Left colon (tissue), 2 donors: Measurements from ENCODE around the gene AMY1C. TPM values are rescaled to one million over a fixed set of nuclear protein-coding genes. Genes with fewer than 3 reads are reported as not detected.
"Not testable (repeated sequence)": the region's sequence is repeated elsewhere in the genome, so short reads cannot be mapped to it uniquely, and the experiment has no call there.

ENCODE experiments used
- ATAC-seq: fragments of 200-7000 bp; cut with Tn5 transposase; one replicate; pipeline ENCODE4 v1.9.1; 2020; ENCODE audit warnings: mild to moderate bottlenecking, moderate library complexity
- DNase-seq, 2 donors: peaks; one replicate each; pipeline ENCODE4 v3.0.0-alpha.2; 2020
- intact Hi-C, 2 donors: fragments of 100-400 bp; cut with DNase I in 1 of 2; cut with micrococcal nuclease in 1 of 2; formaldehyde crosslinking; loops; one replicate each; pipeline versions ENCODE4 v1.11.2 to v1.14.0; 2022; cut with DNase I, micrococcal nuclease
- long read RNA-seq: library from polyadenylated mRNA; unstranded; transcript quantifications from one replicate; pipeline ENCODE4 v2.0.0, GENCODE V29; 2021
- total RNA-seq, 2 donors: library from RNA; stranded (reverse); fragmentation: NEBNext Ultra II Directional; extraction: Animal tissue kit (Norgen Biotek cat#: 25700); gene quantifications; one replicate each; pipeline ENCODE4 v1.2.1, GENCODE V29; 2021
- donor health status: DM: no; HTN: no; CAD: no.
- donor health status: DM: yes; HTN: yes; CAD: no.

The AMY1C gene
- total RNA-seq = not detected
- long read RNA-seq = 0 reads

DNA sequence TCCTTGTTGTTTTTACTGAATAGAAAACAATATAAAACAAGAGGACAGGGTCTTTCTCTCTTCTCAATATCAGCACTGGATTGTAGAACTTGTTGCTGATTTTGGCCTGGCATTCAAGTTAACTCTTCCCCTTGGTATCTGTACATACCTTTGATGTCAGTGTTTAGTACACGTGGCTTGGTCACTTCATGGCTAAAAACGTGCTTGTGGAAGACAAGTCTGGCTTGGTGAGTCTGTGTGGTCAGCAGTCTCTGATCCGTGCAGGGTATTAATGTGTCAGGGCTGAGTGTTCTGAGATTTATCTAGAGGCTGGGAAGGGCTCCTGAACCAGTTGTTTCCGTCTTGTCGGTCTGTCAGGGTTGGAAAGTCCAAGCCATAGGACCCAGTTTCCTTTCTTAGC, at the start of gene AMY1C:
TSS of gene AMY1C (plus strand) at position 301 of the 400 bp plus-strand sequence. CDS start 572 bp downstream, outside the sequence.
- intact Hi-C loops, DNase-seq, ATAC-seq: not testable (repeated sequence)

DNA sequence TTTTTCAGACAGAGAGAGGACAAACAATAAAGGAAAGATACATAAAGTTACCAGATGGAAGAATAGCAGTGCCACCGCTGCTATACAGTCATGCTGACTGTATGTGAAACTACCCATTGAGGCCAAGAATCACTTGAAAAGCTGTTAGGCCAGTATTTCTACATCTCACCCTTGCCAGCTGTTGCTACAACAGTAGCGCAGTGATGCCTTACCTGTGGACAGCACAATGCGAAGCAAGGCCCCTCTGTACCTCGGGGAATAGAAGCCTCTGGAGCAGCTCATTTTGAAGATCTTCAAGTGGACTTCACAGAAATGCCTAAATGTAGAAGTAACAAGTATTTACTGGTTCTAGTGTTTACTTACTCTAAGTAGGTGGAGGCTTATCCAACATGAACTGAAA, 49.0 kb upstream of the AMY1C start:
- ATAC-seq, intact Hi-C loops, DNase-seq: not testable (repeated sequence)

DNA sequence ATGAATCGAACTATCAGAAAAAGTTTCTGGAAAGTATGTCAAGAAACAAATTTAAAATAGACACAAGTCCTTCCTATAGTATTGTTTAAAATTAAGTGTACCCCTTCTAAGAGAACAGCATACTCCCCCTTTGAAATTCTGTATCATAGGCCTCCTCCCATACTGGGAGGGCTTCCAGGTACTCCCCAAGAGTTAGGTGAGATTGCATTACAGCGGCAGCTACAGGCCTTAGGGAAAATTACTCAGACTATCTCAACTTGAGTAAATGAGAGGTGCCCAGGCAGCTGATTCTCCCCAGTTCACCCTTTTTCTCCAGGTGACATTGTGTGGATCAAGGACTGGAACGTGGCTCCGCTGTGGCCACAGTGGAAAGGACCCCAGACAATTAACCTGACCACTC, 48.4 kb upstream of the AMY1C start:
- DNase-seq, ATAC-seq, intact Hi-C loops: not testable (repeated sequence)

DNA sequence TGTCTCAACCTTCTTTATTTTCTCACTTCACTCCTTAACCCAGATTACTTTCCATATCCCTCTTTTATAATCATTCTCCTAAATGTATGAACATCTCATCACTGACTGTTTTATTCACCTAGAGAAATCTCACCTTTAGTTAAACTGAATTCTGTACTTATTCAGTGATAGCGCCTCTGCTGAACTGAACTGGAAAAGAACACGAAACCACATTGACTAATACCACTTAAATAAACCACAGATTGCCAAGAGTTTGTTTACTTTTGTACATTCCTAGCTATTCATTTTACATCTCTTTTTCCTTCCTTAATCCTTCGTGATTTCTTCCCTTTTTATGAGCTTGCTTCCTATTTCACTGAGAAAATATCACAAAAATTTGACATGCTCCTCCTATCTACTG, 42.0 kb upstream of the AMY1C start:
- DNase-seq, intact Hi-C loops, ATAC-seq: not testable (repeated sequence)

DNA sequence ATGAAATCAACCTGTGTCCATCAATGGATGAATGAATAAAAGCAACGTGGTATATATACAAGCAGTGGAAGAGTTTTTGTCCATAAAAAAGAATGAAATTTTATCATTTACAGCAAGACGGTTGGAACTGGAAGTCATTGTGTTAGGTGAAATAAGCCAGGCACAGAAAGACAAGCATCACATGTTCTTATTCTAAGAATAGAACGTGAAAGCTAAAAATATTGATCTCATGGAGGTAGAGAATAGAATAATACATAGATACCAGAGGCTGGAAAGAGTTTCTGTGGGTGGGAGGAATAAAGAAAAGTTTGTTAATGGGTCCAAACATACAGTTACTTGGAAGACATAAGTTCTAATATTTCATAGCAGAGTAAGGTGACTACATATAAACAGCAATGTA, 39.3 kb upstream of the AMY1C start:
- intact Hi-C loops, ATAC-seq, DNase-seq: not testable (repeated sequence)

DNA sequence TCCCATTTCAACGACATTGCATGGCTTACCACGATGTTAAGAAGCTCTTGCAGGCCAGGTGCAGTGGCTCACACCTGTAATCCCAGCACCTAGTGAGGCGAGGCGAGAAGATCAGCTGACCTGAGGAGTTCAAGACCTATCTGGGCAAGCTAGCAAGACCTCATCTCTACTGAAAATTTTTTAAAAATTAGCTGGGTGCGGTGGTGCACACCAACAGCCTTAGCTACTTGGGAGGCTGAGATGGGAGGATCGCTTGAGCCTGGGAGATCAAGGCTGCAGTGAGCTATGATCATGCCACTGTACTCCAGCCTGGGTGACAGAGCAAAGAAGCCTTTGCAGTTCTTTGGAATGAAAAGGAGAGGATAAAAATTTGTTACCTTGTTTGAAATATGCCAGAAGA, 32.3 kb upstream of the AMY1C start:
- intact Hi-C loops, ATAC-seq, DNase-seq: not testable (repeated sequence)

DNA sequence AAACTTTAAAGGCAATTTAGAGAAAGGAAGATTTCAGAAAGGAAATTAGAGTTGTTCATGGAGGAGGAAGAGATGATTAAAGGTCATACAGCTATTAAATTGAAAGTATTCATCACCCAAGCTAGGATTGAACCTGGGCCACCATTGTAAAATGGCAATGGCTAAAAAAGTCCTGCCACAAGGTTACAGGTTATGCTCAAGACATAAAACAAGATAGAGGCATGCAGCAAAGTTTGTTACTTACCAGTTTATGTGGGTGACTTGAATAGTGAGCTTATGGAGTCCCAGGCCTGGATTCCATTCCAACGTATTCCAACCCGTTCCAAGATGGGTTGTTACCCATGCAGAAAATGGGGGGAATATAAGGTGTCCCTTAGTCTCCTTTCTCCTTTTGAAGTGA, 28.2 kb upstream of the AMY1C start:
- DNase-seq, intact Hi-C loops, ATAC-seq: not testable (repeated sequence)

DNA sequence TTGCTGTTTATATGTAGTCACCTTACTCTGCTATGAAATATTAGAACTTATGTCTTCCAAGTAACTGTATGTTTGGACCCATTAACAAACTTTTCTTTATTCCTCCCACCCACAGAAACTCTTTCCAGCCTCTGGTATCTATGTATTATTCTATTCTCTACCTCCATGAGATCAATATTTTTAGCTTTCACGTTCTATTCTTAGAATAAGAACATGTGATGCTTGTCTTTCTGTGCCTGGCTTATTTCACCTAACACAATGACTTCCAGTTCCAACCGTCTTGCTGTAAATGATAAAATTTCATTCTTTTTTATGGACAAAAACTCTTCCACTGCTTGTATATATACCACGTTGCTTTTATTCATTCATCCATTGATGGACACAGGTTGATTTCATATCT, 14.4 kb upstream of the AMY1C start:
- ATAC-seq, DNase-seq, intact Hi-C loops: not testable (repeated sequence)

DNA sequence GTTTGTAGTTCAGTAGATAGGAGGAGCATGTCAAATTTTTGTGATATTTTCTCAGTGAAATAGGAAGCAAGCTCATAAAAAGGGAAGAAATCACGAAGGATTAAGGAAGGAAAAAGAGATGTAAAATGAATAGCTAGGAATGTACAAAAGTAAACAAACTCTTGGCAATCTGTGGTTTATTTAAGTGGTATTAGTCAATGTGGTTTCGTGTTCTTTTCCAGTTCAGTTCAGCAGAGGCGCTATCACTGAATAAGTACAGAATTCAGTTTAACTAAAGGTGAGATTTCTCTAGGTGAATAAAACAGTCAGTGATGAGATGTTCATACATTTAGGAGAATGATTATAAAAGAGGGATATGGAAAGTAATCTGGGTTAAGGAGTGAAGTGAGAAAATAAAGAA, 11.7 kb upstream of the AMY1C start:
- intact Hi-C loops, DNase-seq, ATAC-seq: not testable (repeated sequence)

DNA sequence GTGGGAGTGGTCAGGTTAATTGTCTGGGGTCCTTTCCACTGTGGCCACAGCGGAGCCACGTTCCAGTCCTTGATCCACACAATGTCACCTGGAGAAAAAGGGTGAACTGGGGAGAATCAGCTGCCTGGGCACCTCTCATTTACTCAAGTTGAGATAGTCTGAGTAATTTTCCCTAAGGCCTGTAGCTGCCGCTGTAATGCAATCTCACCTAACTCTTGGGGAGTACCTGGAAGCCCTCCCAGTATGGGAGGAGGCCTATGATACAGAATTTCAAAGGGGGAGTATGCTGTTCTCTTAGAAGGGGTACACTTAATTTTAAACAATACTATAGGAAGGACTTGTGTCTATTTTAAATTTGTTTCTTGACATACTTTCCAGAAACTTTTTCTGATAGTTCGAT, 5.2 kb upstream of the AMY1C start:
- DNase-seq, intact Hi-C loops, ATAC-seq: not testable (repeated sequence)

DNA sequence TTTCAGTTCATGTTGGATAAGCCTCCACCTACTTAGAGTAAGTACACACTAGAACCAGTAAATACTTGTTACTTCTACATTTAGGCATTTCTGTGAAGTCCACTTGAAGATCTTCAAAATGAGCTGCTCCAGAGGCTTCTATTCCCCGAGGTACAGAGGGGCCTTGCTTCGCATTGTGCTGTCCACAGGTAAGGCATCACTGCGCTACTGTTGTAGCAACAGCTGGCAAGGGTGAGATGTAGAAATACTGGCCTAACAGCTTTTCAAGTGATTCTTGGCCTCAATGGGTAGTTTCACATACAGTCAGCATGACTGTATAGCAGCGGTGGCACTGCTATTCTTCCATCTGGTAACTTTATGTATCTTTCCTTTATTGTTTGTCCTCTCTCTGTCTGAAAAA, 4.7 kb upstream of the AMY1C start:
- DNase-seq, intact Hi-C loops, ATAC-seq: not testable (repeated sequence)

DNA sequence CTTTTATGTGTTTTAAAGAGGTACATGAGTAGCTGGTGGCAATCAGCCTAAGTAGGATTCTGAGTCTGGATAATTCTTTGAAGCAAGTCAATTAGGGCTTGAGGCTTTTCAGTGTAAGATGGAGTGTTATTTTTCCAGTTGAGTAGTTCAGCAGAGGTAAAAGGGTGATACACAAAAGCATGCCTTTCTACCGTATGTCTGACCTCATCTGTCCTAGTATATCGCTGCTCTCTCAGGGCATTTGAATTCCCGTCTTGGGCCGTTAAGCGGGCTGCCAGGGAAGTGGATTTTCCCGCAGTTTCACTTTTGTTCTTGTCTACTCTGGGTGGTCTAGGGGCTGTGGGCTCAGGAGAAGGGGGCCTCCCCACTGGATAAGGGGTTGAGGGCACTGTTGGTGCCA, 1.4 kb upstream of the AMY1C start:
- DNase-seq, intact Hi-C loops, ATAC-seq: not testable (repeated sequence)

DNA sequence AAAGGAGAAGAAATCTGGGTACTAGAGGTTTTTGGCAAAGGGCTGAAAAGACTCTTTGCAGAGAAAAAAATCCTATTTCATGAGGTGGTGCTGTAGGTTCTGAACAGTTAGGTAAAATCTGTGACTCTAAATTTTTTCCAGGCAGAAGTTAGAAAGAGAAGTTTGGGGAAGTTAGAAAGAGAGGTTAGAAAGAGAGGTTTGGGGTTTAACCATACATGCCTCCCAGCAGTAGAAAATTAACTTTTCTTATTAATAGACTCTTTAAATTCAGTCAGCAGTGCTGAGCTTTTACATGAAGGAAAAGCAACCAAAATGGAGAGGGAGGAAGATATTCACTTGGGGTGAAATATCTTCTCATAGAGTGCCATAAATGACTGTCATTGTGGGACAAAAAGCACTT, 12.2 kb downstream of the AMY1C start:
- no peak for ATAC-seq
- DNase-seq = no peak
- intact Hi-C loops = no loop called here

DNA sequence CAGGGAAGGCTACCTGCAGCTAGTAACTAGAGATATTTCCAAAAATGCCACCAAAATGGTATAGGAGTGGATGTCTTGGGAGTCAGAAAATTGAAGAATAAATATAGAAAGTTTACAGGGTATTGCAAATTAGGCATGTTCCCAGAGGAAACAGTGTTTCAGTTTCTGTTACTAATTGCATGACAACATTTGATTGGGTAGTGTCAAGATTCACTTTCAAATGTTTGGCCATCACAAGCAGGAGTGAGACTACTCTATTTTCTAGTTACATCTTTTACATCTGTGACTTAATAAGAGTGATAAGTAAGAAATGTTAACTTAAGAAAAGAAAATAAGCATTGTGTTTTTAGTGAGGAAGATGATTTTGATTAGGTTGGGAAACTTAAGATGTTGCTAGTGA, 30.2 kb downstream of the AMY1C start:
- intact Hi-C loops = no loop called here
- no peak for ATAC-seq
- DNase-seq = no peak

DNA sequence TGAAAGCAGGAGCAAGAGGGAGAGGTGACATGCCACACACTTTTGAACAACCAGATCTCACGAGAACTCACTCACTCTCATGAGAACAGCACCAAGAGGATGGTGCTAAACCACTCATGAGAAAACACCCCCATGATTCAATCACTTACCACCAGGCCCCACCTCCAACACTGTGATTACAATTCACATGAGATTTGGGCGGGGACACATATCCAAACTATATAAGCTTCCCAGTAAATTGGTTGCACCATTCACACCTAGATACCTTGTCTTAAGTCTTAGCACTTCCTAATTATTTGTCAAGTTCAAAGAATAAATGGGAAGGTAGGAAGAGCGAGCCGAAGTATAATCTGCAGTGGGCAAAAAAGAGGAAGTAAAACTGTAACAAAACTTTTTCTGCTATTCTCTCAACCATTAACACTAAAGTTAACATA, 34.3 kb downstream of the AMY1C start:
- intact Hi-C loops = no loop called here
- DNase-seq (no peak), ATAC-seq (no peak)

DNA sequence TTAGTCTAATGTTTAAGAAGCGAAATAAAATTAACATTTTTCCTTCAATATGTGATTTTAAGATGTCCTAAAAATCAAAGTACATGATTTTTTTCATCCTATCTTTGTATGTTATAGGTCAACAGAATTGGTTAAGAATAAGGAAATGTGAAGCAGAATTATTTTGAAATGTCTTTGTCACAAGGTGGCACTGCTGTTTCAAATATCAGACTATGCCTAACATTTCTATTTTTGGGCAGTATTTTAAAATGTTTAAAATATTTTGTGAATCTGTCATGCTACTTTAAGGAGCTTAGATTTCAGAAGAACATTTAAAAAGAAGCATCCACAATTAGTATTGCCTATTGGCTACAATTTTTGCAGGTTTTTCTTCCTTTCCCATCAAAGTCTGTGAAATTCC, 38.7 kb downstream of the AMY1C start:
- intact Hi-C loops = no loop called here
- DNase-seq (no peak), ATAC-seq (no peak)

DNA sequence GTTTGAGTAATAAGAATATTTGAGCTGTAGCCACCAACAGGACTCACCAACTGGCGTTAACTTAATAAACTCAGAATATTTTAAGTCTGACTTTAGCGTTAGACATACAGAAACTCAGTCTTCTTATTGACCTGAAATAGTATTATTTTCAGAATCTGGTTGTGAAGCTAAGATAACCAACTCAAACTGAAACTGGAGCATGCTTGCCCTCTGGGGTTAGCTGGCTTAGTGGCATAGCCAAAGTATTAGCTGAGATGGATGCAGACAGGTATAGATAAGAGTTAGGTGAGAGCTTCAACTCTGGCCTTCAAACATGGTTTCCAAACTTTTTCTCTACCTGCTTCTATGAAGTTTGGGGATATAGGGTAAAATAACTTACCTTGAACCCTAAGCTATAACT, 40.5 kb downstream of the AMY1C start:
- DNase-seq = no peak
- intact Hi-C loops = no loop called here
- ATAC-seq = no peak
